H9 (cell line): ENCODE data around the gene GPC1. TPM values are rescaled to one million over a fixed set of nuclear protein-coding genes. Genes with fewer than 3 reads are reported as not detected.
A peak's percentile ranks its signal among the peaks of the same experiment; 100 is the strongest.

ENCODE experiments used
- DNase-seq: peaks from one replicate; pipeline ENCODE4 v3.0.0-alpha.2; 2017
- H2AFZ ChIP-seq: one replicate; pipeline ENCODE4 v1.6.1; 2013; ENCODE audit warnings: mild to moderate bottlenecking, low read length, control low read depth, moderate library complexity
- H2AK5ac ChIP-seq: 2 replicates; pipeline ENCODE4 v1.6.1; 2013; ENCODE audit warnings: low read length, control low read depth, mixed read lengths; ENCODE audit not compliant: insufficient read length
- H2BK120ac ChIP-seq: one replicate; pipeline ENCODE4 v1.6.1; 2013; ENCODE audit warnings: low read depth, mild to moderate bottlenecking, low read length, control low read depth, inconsistent platforms; ENCODE audit not compliant: poor library complexity, severe bottlenecking
- H2BK12ac ChIP-seq: 2 replicates; pipeline ENCODE4 v1.6.1; 2013; ENCODE audit warnings: low read length, control low read depth, mixed read lengths, low read depth; ENCODE audit not compliant: insufficient read length
- H2BK15ac ChIP-seq: 2 replicates; pipeline ENCODE4 v1.6.1; 2013; ENCODE audit warnings: low read depth, low read length, control low read depth
- H2BK20ac ChIP-seq: one replicate; pipeline ENCODE4 v1.6.1; 2013; ENCODE audit warnings: low read depth, mild to moderate bottlenecking, low read length, control low read depth, inconsistent platforms; ENCODE audit not compliant: poor library complexity, severe bottlenecking
- H2BK5ac ChIP-seq: 2 replicates; pipeline ENCODE4 v1.6.1; 2013; ENCODE audit warnings: low read length, control low read depth, mixed read lengths; ENCODE audit not compliant: insufficient read length
- H3K14ac ChIP-seq: 2 replicates; pipeline ENCODE4 v1.6.1; 2013; ENCODE audit warnings: low read length, control low read depth; ENCODE audit not compliant: insufficient read depth
- H3K18ac ChIP-seq: 2 replicates; pipeline ENCODE4 v1.6.1; 2013; ENCODE audit warnings: low read depth, mild to moderate bottlenecking, mixed read lengths, low read length, control low read depth; ENCODE audit not compliant: insufficient read length
- H3K23ac ChIP-seq: 2 replicates; pipeline ENCODE4 v1.6.1; 2013; ENCODE audit warnings: low read length, control low read depth, mixed read lengths, low read depth; ENCODE audit not compliant: insufficient read length
- H3K23me2 ChIP-seq: 2 replicates; pipeline ENCODE4 v1.6.1; 2013; ENCODE audit warnings: low read depth, mild to moderate bottlenecking, mixed read lengths, low read length, control low read depth; ENCODE audit not compliant: insufficient read length, poor library complexity, severe bottlenecking
- H3K27ac ChIP-seq: 2 replicates; pipeline ENCODE4 v1.5.1; 2013; ENCODE audit warnings: low read length, control low read depth, mixed read lengths, low read depth; ENCODE audit not compliant: insufficient read length
- H3K27me3 ChIP-seq: 2 replicates; pipeline ENCODE4 v1.6.1; 2013; ENCODE audit warnings: low read length, control low read depth, inconsistent platforms; ENCODE audit not compliant: insufficient read depth
- H3K4ac ChIP-seq: 2 replicates; pipeline ENCODE4 v1.6.1; 2013; ENCODE audit warnings: low read depth, mild to moderate bottlenecking, control low read depth, inconsistent platforms, low read length, moderate library complexity
- H3K4me1 ChIP-seq: 2 replicates; pipeline ENCODE4 v1.6.1; 2013; ENCODE audit warnings: low read length, control low read depth, inconsistent platforms; ENCODE audit not compliant: insufficient read depth
- H3K4me2 ChIP-seq: 2 replicates; pipeline ENCODE4 v1.6.1; 2013; ENCODE audit warnings: low read length, control low read depth, mixed read lengths; ENCODE audit not compliant: insufficient read length, insufficient read depth
- H3K56ac ChIP-seq: 2 replicates; pipeline ENCODE4 v1.6.1; 2013; ENCODE audit warnings: low read depth, mild to moderate bottlenecking, mixed read lengths, low read length, control low read depth; ENCODE audit not compliant: insufficient read length
- H3K79me1 ChIP-seq: 2 replicates; pipeline ENCODE4 v1.6.1; 2013; ENCODE audit warnings: low read depth, mild to moderate bottlenecking, moderate library complexity, low read length, control low read depth, inconsistent platforms; ENCODE audit not compliant: insufficient read depth, poor library complexity, severe bottlenecking
- H3K79me2 ChIP-seq: 2 replicates; pipeline ENCODE4 v1.6.1; 2013; ENCODE audit warnings: low read length, control low read depth, inconsistent platforms; ENCODE audit not compliant: insufficient read depth
- H3K9ac ChIP-seq: 2 replicates; pipeline ENCODE4 v1.6.1; 2013; ENCODE audit warnings: low read length, control low read depth, mixed read lengths; ENCODE audit not compliant: insufficient read length; ENCODE audit errors: extremely low read depth
- H3K9me3 ChIP-seq: one replicate; pipeline ENCODE4 v1.6.1; 2013; ENCODE audit warnings: low read depth, low read length, inconsistent platforms; ENCODE audit not compliant: control insufficient read depth
- H3T11ph ChIP-seq: one replicate; pipeline ENCODE4 v1.6.1; 2013; ENCODE audit warnings: mild to moderate bottlenecking, low read length, control low read depth, inconsistent platforms
- H4K20me1 ChIP-seq: one replicate; pipeline ENCODE4 v1.6.1; 2013; ENCODE audit not compliant: control insufficient read depth, insufficient read length, insufficient read depth
- H4K5ac ChIP-seq: 2 replicates; pipeline ENCODE4 v1.6.1; 2013; ENCODE audit warnings: low read depth, mild to moderate bottlenecking, mixed read lengths, low read length, control low read depth; ENCODE audit not compliant: insufficient read length
- H4K8ac ChIP-seq: replicated peaks from 2 replicates; pipeline ENCODE4 v1.6.1; 2013; ENCODE audit warnings: low read length, control low read depth, mixed read lengths, low read depth; ENCODE audit not compliant: insufficient read length
- H4K91ac ChIP-seq: 2 replicates; pipeline ENCODE4 v1.6.1; 2013; ENCODE audit warnings: low read depth, mild to moderate bottlenecking, moderate library complexity, mixed read lengths, low read length, control low read depth; ENCODE audit not compliant: insufficient read length
- H3K27ac Mint-ChIP-seq, 3 experiments: 2 replicates in 2 of 3; 3 replicates in 1 of 3; pipeline ENCODE4 v1.8.0; 2020 to 2021; ENCODE audit warnings: mixed read lengths in 3 of 3, mild to moderate bottlenecking in 1 of 3, moderate library complexity in 1 of 3
- H3K27me3 Mint-ChIP-seq: 2 replicates; pipeline ENCODE4 v1.8.0; 2021; ENCODE audit warnings: low read depth, mild to moderate bottlenecking, moderate library complexity, mixed read lengths
- H3K36me3 Mint-ChIP-seq, 3 experiments: 2 replicates in 2 of 3; 3 replicates in 1 of 3; pipeline ENCODE4 v1.8.0; 2020 to 2021; ENCODE audit warnings: low read depth in 3 of 3, mixed read lengths in 3 of 3; ENCODE audit not compliant: insufficient read depth in 1 of 3
- H3K4me1 Mint-ChIP-seq, 2 experiments: 2 replicates each; pipeline ENCODE4 v1.8.0; 2020; ENCODE audit warnings: mixed read lengths in 2 of 2
- H3K4me3 Mint-ChIP-seq, 2 experiments: 2 replicates in 1 of 2; 3 replicates in 1 of 2; pipeline ENCODE4 v1.8.0; 2020 to 2021; ENCODE audit warnings: mild to moderate bottlenecking in 2 of 2, mixed read lengths in 2 of 2, moderate library complexity in 1 of 2
- H3K9me3 Mint-ChIP-seq, 2 experiments: 2 replicates in 1 of 2; 3 replicates in 1 of 2; pipeline ENCODE4 v1.8.0; 2020; ENCODE audit warnings: mild to moderate bottlenecking in 2 of 2, mixed read lengths in 2 of 2, moderate library complexity in 1 of 2
- CTCF ChIP-seq: fragments of 200-600 bp; sonication (generic); conservative IDR thresholded peaks from 3 replicates; pipeline ENCODE4 v1.8.0; 2021; ENCODE audit warnings: antibody characterized with exemption, mild to moderate bottlenecking
- WGBS: extraction: QIAGEN DNeasy Blood & Tissue Kit; methylation state at CpG from one replicate; pipeline ENCODE4 v1.1.7; 2013; ENCODE audit warnings: missing lambda C conversion rate, low lambda C conversion rate, mixed read lengths; ENCODE audit not compliant: insufficient read length; ENCODE audit errors: extremely low coverage; 5-methylcytosine and 5-hydroxymethylcytosine counted together
- total RNA-seq: library from RNA; stranded (reverse); gene quantifications from 2 replicates; pipeline ENCODE4 v1.2.1, GENCODE V29; 2021

Gene GPC1
- total RNA-seq, 1 experiment from 2014 or later: 39.4 TPM

DNA sequence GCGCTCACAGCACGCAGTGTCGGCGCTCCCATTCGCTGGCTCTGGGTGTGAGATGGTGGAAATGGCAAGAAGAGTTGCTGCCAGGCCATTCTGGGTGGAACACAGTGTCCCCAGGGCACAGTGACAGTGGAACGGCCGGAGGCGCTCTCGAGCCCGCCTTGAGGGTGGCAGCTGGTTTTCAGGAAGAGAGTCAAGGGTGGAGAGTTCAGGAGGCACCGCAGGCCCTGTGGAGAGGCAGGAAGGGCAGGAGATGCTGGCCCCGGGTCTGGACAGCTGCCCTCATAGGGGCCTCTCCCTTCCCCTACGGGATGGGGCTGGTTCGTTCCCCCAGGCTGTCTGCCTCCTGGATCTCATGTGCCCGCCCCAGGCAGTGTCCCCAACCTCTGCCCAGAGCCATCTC is 12.5 kb downstream of the GPC1 start:
- peaks cover 5% of the 10 kb centered on the region for H3K23me2 ChIP-seq
- H2AK5ac ChIP-seq: no peak overlapping the region
- no peak overlapping the region for H2BK20ac ChIP-seq
- no peak overlapping the region for H2BK5ac ChIP-seq
- no peaks in the 10 kb centered on the region for H3K9me3 ChIP-seq
- H3K14ac ChIP-seq: peak overlapping the region; percentile 37; the same call in 1 of the 2 replicates
- no peak overlapping the region for H3K27ac ChIP-seq
- Mint-ChIP-seq H3K4me3 (no peak overlapping the region), H3K4me1 (peaks cover 16 to 25% of the 10 kb centered on the region in 2 experiments), H3K9me3 (no peaks in the 10 kb centered on the region), H3K36me3 (peaks cover 0 to 3% (median 3%) of the 10 kb centered on the region in 3 experiments; a peak in 2 of 7 replicates), H3K27me3 (peaks cover 13% of the 10 kb centered on the region), H3K27ac (no peak overlapping the region)
- H4K8ac ChIP-seq: no peak overlapping the region
- no peak overlapping the region for H4K5ac ChIP-seq
- no peak overlapping the region for H4K91ac ChIP-seq
- H2AFZ ChIP-seq: no peak overlapping the region
- no peak overlapping the region for H2BK120ac ChIP-seq
- H3K9ac ChIP-seq: no peak overlapping the region
- no peak overlapping the region for H2BK12ac ChIP-seq
- no peak overlapping the region for H3K23ac ChIP-seq
- H3K18ac ChIP-seq: no peak overlapping the region
- no peak overlapping the region for H3K4me2 ChIP-seq
- H3T11ph ChIP-seq: no peak overlapping the region
- H3K56ac ChIP-seq: no peak overlapping the region
- H3K4ac ChIP-seq: no peak overlapping the region
- H3K79me1 ChIP-seq: no peaks in the 10 kb centered on the region
- H3K27me3 ChIP-seq: no peaks in the 10 kb centered on the region
- no peak for TF ChIP-seq CTCF
- peaks cover 2% of the 10 kb centered on the region; the same call in 1 of the 2 replicates for H3K4me1 ChIP-seq
- WGBS: no CpG with 5 or more reads among the region's 15 CpGs
- H2BK15ac ChIP-seq: no peak overlapping the region
- DNase-seq: no peak
- no peaks in the 10 kb centered on the region for H4K20me1 ChIP-seq
- no peaks in the 10 kb centered on the region for H3K79me2 ChIP-seq
